K562 (cell line): ENCODE data around the gene C19orf67. TPM values are rescaled to one million over a fixed set of nuclear protein-coding genes. Genes with fewer than 3 reads are reported as not detected.

Experiments used
- ADNP ChIP-seq: fragments of 200-800 bp; sonication (Bioruptor generic); IDR thresholded peaks from 2 replicates; pipeline ENCODE4 v1.6.1; 2016; ENCODE audit warnings: missing genetic modification characterization, missing compliant biosample characterization
- BHLHE40 ChIP-seq: IDR thresholded peaks from 2 replicates; pipeline ENCODE4 v1.6.1; 2011; ENCODE audit warnings: low read length, improper control_type of control experiment
- CBX3 ChIP-seq, 2 experiments: IDR thresholded peaks; 1 replicate in 1 of 2; 2 replicates in 1 of 2; pipeline ENCODE4 v1.6.1; 2012; ENCODE audit warnings: inconsistent platforms in 2 of 2, low read length in 2 of 2, borderline replicate concordance in 1 of 2, control low read depth in 1 of 2
- CSDE1 ChIP-seq, 2 experiments: fragments of 450-650 bp; IDR thresholded peaks; 2 replicates each; pipeline ENCODE4 v1.6.1; 2016; ENCODE audit warnings: mild to moderate bottlenecking in 1 of 2
- DACH1 ChIP-seq: fragments of 450-650 bp; IDR thresholded peaks from 2 replicates; pipeline ENCODE4 v1.6.1; 2018; ENCODE audit not compliant: partially characterized antibody
- GTF2E2 ChIP-seq: fragments of 200-800 bp; sonication (Bioruptor generic); IDR thresholded peaks from 2 replicates; pipeline ENCODE4 v1.6.1; 2016; ENCODE audit warnings: missing genetic modification characterization, missing compliant biosample characterization
- HDAC8 ChIP-seq: fragments of 450-650 bp; IDR thresholded peaks from 2 replicates; pipeline ENCODE4 v1.6.1; 2016; ENCODE audit warnings: mild to moderate bottlenecking, missing genetic modification characterization, moderate library complexity, missing compliant biosample characterization
- HDGF ChIP-seq: fragments of 450-650 bp; IDR thresholded peaks from 2 replicates; pipeline ENCODE4 v1.6.1; 2016
- LARP7 ChIP-seq: fragments of 450-650 bp; IDR thresholded peaks from 2 replicates; pipeline ENCODE4 v1.6.1; 2016
- PHF20 ChIP-seq: fragments of 450-650 bp; IDR thresholded peaks from 2 replicates; pipeline ENCODE4 v1.6.1; 2018; ENCODE audit not compliant: partially characterized antibody
- RCOR1 ChIP-seq, 2 experiments: IDR thresholded peaks; 2 replicates each; pipeline ENCODE4 v1.6.1; 2012; ENCODE audit warnings: low read depth in 2 of 2, low read length in 2 of 2, borderline replicate concordance in 1 of 2, improper control_type of control experiment in 1 of 2
- SIN3B ChIP-seq: fragments of 450-650 bp; IDR thresholded peaks from 2 replicates; pipeline ENCODE4 v1.6.1; 2017; ENCODE audit warnings: low read depth, mild to moderate bottlenecking, moderate library complexity
- XRCC3 ChIP-seq: fragments of 450-650 bp; IDR thresholded peaks from 2 replicates; pipeline ENCODE4 v1.6.1; 2017; ENCODE audit warnings: mild to moderate bottlenecking, moderate library complexity
- ZFP36 ChIP-seq: fragments of 150-350 bp; IDR thresholded peaks from 2 replicates; pipeline ENCODE4 v1.6.1; 2018; ENCODE audit warnings: low read length, low read depth; ENCODE audit not compliant: partially characterized antibody
- ZNF232 ChIP-seq: sonication (generic); formaldehyde crosslinking; IDR thresholded peaks from 2 replicates; pipeline ENCODE4 v1.8.0; 2022; ENCODE audit warnings: mild to moderate bottlenecking, missing genetic modification reagents
- ZNF263 ChIP-seq: sonication (generic); formaldehyde crosslinking; IDR thresholded peaks from 2 replicates; pipeline ENCODE4 v1.8.0; 2022; ENCODE audit warnings: mild to moderate bottlenecking, missing genetic modification reagents, borderline replicate concordance
- ZNF324 ChIP-seq: fragments of 250-450 bp; sonication (Bioruptor Pico); IDR thresholded peaks from 2 replicates; pipeline ENCODE4 v1.4.0; 2020; ENCODE audit warnings: mild to moderate bottlenecking
- ZNF589 ChIP-seq: fragments of 200-800 bp; sonication (Bioruptor generic); IDR thresholded peaks from 2 replicates; pipeline ENCODE4 v1.6.1; 2016; ENCODE audit warnings: low read depth, missing genetic modification characterization, missing compliant biosample characterization
- polyA plus RNA-seq, 8 experiments: library from polyadenylated mRNA; depleted of rRNA in 4 of 8; stranded (reverse) in 5 of 8; unstranded in 3 of 8; fragments of >200 nt; fragmentation: Nextera tagmentation in 2 of 8; fragmentation: Illumina TruSeq in 1 of 8; extraction: Ambion mirVana in 2 of 8; extraction: Trizol in 1 of 8; gene quantifications; 2 replicates each; pipeline versions ENCODE4 v1.2.1 to v1.2.3, GENCODE V29; 2011 to 2014; ENCODE audit warnings: inconsistent platforms in 1 of 8, missing spikeins in 1 of 8
- total RNA-seq, 7 experiments: library from RNA; depleted of rRNA in 6 of 7; stranded (reverse); fragments of >200 nt in 6 of 7; fragmentation: Illumina TruSeq in 2 of 7; extraction: Trizol in 2 of 7; gene quantifications; 2 replicates each; pipeline versions ENCODE4 v1.2.1 to v1.2.3, GENCODE V29; 2011 to 2021; ENCODE audit warnings: low replicate concordance in 1 of 7
- TF ChIP-seq, protein P1 (sequence below), 2 experiments: fragments of 450-650 bp in 1 of 2; sonication (generic) in 1 of 2; formaldehyde crosslinking in 1 of 2; IDR thresholded peaks; 2 replicates each; pipeline versions ENCODE4 v1.7.1 to v1.9.0; 2016 to 2022; ENCODE audit warnings: inconsistent platforms in 1 of 2, mild to moderate bottlenecking in 1 of 2, missing genetic modification reagents in 1 of 2
- TF ChIP-seq, protein P2 (sequence below): fragments of 250-450 bp; sonication (Bioruptor Pico); IDR thresholded peaks from 2 replicates; pipeline ENCODE4 v1.8.0; 2021; ENCODE audit warnings: moderate library complexity, mild to moderate bottlenecking, inconsistent platforms

Gene C19orf67
- total and polyA plus RNA-seq, 9 of the 15 experiments (the other 6 are each of a cell fraction or from before 2014, with no cell fraction given): 0.29 to 1.8 (median 0.51) TPM; not detected in 3

DNA sequence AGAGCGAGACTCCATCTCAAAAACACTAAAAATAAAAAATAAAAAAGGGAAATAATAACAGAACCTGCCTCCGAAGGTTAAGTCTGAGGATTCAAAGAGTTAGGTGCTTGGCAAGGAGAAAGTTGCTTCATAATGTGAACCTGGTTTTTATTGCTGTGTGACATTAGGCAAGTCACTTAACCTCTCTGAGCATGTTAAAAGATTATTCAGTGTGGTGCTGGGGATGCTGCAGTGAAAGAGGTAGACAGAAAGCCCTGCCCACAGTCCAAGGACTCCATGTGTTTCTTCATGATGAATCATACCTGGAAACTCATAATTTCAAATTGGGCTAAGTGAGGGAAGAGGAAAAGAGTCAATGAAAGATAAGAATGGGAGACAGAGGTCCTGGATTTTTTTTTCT lies 51.6 kb downstream of the C19orf67 start (continued):
- no peak for TF ChIP-seq XRCC3
- peak; percentile 74; the same call in 1 of the 2 replicates for TF ChIP-seq HDGF
- no peak for TF ChIP-seq LARP7
- no peak for TF ChIP-seq ZNF324
- 0 out of 3 replicates have a peak, but pooled peaks of 1 of the 2 experiments have one; percentile 42 for TF ChIP-seq CBX3 (IDR thresholded peaks at IDR 0.05; ENCODE audit: borderline replicate concordance in 1 of 2, low read length in 2 of 2)
- peak; percentile 89 for TF ChIP-seq ZFP36
- TF ChIP-seq, protein P1, sequence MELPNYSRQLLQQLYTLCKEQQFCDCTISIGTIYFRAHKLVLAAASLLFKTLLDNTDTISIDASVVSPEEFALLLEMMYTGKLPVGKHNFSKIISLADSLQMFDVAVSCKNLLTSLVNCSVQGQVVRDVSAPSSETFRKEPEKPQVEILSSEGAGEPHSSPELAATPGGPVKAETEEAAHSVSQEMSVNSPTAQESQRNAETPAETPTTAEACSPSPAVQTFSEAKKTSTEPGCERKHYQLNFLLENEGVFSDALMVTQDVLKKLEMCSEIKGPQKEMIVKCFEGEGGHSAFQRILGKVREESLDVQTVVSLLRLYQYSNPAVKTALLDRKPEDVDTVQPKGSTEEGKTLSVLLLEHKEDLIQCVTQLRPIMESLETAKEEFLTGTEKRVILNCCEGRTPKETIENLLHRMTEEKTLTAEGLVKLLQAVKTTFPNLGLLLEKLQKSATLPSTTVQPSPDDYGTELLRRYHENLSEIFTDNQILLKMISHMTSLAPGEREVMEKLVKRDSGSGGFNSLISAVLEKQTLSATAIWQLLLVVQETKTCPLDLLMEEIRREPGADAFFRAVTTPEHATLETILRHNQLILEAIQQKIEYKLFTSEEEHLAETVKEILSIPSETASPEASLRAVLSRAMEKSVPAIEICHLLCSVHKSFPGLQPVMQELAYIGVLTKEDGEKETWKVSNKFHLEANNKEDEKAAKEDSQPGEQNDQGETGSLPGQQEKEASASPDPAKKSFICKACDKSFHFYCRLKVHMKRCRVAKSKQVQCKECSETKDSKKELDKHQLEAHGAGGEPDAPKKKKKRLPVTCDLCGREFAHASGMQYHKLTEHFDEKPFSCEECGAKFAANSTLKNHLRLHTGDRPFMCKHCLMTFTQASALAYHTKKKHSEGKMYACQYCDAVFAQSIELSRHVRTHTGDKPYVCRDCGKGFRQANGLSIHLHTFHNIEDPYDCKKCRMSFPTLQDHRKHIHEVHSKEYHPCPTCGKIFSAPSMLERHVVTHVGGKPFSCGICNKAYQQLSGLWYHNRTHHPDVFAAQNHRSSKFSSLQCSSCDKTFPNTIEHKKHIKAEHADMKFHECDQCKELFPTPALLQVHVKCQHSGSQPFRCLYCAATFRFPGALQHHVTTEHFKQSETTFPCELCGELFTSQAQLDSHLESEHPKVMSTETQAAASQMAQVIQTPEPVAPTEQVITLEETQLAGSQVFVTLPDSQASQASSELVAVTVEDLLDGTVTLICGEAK (IDR thresholded peaks at IDR 0.05): no peak
- TF ChIP-seq, protein P1 (CRISPR knock-in tag; IDR thresholded peaks at IDR 0.05): no peak
- TF ChIP-seq GTF2E2: no peak
- no peak for TF ChIP-seq BHLHE40
- no peak for TF ChIP-seq ZNF589
- peak; percentile 54 to 73; a peak in 3 of 4 replicates for TF ChIP-seq RCOR1 (IDR thresholded peaks at IDR 0.05; ENCODE audit: borderline replicate concordance in 1 of 2, low read depth in 2 of 2, low read length in 2 of 2)
- no peak for TF ChIP-seq HDAC8 (tag)
- TF ChIP-seq SIN3B: no peak
- TF ChIP-seq, protein P2, sequence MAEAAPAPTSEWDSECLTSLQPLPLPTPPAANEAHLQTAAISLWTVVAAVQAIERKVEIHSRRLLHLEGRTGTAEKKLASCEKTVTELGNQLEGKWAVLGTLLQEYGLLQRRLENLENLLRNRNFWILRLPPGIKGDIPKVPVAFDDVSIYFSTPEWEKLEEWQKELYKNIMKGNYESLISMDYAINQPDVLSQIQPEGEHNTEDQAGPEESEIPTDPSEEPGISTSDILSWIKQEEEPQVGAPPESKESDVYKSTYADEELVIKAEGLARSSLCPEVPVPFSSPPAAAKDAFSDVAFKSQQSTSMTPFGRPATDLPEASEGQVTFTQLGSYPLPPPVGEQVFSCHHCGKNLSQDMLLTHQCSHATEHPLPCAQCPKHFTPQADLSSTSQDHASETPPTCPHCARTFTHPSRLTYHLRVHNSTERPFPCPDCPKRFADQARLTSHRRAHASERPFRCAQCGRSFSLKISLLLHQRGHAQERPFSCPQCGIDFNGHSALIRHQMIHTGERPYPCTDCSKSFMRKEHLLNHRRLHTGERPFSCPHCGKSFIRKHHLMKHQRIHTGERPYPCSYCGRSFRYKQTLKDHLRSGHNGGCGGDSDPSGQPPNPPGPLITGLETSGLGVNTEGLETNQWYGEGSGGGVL (CRISPR knock-in tag): no peak
- TF ChIP-seq ADNP (tag): peak; percentile 68; the same call in 1 of the 2 replicates
- TF ChIP-seq PHF20: peak; percentile 46
- peak; percentile 29 for TF ChIP-seq DACH1
- no peak for TF ChIP-seq ZNF263
- TF ChIP-seq CSDE1 (IDR thresholded peaks at IDR 0.05): no peak
- TF ChIP-seq ZNF232: no peak
